NCI-H1436 treated with DMSO at 0.1 percent for 48 hours (cell line): Measurements from ENCODE around the gene RBFOX2.
"Not testable (repeated sequence)": the region's sequence is repeated elsewhere in the genome, so short reads cannot be mapped to it uniquely, and the experiment has no call there.

Source experiments
- DNase-seq: peaks from one replicate; lab custom pipeline; 2025; lab: John Stamatoyannopoulos, UW

The RBFOX2 gene

DNA sequence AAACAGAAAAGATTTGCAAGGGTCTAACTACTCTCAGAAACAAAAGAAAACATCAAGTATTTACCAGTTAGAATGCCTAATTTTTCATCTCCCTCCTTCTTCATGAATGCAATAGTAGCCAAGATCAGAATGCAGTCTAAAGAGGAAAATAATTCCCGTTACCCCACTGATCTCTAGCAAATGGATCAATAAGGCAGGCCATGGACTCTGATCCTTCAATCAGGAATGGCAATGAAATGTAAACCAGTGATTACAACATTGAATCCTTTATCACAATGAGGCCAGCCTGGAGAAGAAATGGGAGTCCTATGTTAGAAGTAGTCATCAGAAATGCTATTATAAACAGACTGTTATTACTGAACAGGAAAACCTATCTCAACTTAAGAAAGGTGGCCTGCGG lies 204.4 kb downstream of the RBFOX2 start:
- no peak for DNase-seq

GRCh38 chr22:35821654-35822053 lies 207.0 kb downstream of the RBFOX2 start:
- DNase-seq: no peak

DNA sequence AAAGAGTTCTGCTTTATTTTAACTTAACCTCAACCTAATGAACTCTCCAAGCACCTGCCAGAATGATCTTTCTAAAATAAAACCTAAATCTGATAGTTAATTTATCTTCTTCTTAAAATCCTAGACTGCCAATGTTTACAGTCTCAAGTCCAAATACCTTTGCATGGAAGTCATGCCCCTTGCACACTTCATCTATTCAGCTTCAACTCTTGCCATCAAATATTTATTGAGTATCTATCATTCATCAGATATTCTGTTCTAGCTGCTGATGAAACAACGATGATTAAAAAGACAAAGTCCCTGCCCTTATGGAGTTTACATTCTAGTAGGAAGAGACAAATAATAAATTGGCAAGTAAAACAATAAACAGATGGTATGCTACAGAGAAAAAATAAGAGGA lies 209.2 kb downstream of the RBFOX2 start:
- DNase-seq: no peak

- no peak for DNase-seq
Observed at GRCh38 chr22:35818897-35819296, 209.7 kb downstream of the RBFOX2 start.

DNA sequence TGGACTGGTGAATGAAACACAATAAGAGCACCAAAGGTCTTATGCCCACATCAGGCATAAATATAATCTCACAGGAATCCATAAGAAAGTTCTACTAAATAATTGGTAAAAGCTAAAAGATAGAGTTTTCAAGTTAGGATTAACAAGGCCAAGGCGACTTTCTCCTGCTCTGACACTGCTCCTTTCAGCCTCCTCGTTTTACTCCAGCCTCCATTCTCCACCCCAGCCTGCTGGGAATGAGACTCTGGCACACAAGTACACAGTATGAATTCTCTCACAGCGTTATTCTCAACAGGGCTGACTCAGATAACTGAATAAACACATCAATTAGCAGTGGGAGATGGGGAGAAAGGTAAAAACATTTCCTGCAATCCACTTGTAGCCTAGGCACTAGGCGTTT lies 216.0 kb downstream of the RBFOX2 start:
- no peak for DNase-seq

DNA sequence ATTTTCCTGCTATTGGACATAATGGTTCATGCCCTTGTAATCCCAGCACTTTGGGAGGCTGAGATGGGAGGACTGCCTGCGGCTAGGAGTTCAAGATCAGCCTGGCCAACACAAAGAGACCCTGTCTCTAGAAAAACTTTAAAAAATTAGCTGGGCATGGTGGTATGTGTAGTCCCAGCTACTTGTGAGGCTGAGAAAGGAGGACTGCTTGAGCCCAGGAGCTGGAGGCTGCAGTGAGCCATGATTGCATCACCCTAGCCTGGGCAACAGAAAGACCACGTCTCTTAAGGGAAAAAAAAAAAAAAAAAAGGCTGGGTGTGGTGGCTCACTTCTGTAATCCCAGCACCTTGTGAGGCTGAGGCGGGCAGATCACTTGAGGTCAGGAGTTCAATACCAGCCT lies 217.0 kb downstream of the RBFOX2 start:
- DNase-seq: no peak

DNA sequence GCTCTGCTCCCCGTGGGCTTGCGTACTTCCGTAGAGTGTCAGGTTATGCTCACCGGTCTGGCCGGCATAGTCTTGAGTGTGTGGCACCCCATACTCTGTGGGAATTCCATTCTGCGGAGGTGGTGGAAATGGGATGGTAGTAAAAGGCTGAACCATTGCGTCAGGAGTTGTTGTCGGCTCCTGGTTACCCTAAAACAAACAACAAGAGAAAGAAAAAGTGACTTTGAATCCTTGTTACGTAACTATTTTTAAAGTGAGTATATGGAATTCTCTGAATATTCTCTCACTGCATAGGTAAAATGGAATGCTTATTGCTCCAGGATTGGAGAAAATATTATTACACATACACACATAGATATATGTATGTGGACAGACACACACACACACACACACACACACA lies 218.8 kb downstream of the RBFOX2 start:
- DNase-seq: no peak

- no peak for DNase-seq
Observed at GRCh38 chr22:35808377-35808776, 220.2 kb downstream of the RBFOX2 start.

DNA sequence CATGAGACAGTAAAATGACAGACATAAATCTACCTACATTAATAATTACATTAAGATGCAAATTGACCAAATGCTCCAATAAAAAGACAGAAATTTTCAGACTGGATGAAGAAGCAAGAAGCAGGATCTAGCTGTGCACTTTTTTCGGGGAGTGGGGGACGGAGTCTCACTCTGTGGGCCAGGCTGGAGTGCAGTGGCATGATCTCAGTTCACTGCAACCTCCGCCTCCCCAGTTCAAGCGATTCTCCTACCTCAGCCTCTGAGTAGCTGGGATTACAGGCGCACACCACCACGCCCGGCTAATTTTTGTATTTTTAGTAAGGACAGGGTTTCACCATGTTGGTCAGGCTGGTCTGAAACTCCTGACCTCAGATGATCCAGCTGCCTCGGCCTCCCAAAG lies 222.0 kb downstream of the RBFOX2 start:
- not testable (repeated sequence) for DNase-seq

DNA sequence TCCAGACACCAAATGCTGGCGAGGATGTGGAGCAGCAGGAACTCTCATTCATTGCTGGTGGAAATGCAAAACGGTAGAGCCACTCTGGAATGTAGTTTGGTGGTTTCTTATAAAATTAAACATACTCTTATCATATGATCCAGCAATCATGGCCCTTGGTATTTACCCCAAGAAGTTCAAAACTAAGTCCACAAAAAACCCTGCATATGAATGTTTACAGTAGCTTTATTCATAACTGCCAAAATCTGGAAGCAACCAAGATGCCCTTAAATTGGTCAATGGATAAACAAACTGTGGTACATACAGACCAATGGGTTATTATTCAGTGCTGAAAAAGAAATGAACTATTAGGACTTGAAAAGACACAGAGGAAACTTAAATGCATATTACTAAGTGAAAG lies 223.2 kb downstream of the RBFOX2 start:
- DNase-seq: no peak

GRCh38 chr22:35804421-35804820 lies 224.2 kb downstream of the RBFOX2 start:
- no peak for DNase-seq

DNA sequence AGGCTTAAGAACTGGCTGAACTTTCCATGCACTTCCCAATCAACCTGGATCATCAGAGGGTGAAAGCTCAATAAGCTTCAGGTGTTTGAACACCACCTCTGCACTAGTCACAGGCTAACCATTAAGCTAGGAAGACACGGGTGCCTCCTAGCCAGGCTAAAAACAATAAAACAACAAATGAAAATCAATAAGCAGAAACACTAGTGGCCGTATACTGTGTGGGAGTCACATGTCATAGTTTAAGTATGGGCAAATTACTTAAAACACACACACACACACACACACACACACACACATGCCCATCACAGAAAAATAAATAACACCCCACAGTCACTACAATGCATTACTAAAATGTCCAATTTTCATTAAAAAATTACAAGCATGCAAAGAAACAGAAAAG lies 225.7 kb downstream of the RBFOX2 start:
- DNase-seq: no peak

- not testable (repeated sequence) for DNase-seq
Observed at GRCh38 chr22:35801301-35801700, 227.3 kb downstream of the RBFOX2 start.

GRCh38 chr22:35799150-35799549 lies 229.5 kb downstream of the RBFOX2 start:
- DNase-seq: no peak

GRCh38 chr22:35797411-35797810 lies 231.2 kb downstream of the RBFOX2 start:
- no peak for DNase-seq

GRCh38 chr22:35795476-35795875 lies 233.1 kb downstream of the RBFOX2 start:
- no peak for DNase-seq

GRCh38 chr22:35792506-35792905 lies 236.1 kb downstream of the RBFOX2 start:
- no peak for DNase-seq

DNA sequence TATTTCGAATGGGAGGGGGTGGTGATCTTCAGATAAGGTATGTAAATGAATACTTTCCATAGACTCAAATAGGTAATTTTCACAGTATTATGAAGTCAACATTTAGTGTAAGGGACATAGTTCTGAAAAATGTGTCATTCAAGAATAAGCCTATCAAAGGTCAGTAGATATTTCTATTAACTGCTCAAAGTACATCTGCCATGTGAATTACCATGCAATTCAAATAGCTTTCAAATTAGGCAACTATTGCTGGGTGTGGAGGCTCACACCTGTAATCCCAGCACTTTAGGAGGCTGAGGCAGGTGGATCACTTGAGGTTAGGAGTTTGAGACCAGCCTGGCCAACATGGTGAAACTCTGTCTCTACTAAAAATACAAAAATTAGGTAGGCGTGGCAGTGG lies 236.8 kb downstream of the RBFOX2 start:
- DNase-seq: not testable (repeated sequence)

DNA sequence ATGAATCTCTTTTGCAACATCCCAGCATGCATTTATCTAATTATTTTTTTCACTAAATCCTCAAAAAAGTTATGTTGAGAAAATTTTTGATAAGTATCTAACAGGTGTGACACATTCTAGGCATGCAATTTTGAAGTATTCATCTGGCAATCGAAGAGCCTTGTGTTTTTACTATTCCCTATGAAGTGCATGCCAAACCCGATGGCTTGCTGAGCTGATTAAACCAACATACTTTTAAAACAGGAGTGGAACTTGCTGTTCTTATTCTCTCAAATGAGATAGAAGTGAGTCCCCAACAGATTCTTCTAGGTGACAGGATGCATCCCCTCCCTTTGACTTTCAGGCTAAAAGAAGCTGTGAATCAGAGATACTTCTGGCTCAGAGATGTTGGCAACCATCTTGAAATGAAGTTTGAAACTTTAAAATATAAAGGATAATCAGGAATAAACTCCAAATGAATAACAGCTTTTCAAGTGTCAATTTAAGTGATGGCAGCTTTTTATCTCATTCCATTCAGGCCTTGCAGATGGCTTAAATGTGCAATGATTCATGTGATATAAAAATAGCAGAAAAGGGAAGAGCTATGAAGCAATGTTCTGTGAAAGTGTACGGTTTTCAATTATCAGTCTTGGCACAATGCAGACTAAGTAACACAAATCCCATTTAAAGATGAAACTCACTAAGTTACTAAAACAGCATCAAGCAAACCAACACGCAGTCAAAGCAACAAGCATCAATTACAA lies 243.3 kb downstream of the RBFOX2 start:
- DNase-seq: no peak

DNA sequence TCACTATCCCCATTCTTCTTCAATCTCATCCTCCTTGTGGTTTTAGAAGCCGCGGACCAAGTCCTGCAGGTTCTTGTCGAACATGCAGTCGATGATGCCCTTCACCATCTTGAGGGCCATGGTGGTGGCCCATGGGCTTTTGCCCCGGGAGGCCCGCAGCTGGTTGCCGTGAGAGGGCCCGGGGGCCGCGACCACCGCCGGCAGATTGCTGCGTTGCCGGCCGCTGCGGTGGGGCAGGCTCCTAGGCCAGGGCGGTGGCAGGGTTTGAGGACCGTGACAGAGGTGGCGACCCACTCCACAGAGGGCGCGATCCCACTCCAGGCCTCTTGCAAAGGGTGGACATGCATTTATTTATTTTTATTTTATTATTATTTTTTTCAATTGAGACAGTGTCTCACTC lies 244.0 kb downstream of the RBFOX2 start:
- no peak for DNase-seq

DNA sequence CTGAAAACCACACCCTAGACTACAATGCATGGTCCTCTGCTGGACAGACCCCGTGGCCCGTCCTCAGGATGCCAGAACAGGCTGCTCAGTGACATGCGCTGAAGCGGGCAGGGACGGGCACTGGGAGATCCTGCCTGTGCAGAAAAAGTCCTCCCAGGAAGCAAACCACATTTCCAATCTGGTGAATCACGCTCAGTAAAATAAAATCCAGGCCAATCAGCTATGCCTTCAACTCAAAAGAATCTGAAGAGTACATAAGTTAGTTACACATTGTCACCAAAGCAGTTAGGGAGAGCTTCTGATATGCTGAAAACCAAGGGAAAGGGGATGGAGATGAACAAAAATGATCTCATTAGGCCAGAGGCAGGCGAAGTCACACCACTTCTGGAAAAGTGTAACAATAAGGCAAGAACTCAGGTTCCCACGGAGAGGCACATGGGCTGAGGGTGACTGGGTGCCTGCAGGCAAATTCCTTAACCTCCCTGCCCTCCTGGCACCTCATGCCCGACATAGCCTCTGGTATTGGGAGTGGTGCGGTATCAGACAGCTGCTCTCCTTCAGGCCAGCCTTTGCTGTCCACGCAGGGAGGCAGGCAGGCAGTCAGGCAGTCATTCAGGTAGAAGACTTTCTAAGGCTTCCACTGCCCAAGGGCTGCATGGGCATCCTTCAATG lies 244.5 kb downstream of the RBFOX2 start:
- no peak for DNase-seq

DNA sequence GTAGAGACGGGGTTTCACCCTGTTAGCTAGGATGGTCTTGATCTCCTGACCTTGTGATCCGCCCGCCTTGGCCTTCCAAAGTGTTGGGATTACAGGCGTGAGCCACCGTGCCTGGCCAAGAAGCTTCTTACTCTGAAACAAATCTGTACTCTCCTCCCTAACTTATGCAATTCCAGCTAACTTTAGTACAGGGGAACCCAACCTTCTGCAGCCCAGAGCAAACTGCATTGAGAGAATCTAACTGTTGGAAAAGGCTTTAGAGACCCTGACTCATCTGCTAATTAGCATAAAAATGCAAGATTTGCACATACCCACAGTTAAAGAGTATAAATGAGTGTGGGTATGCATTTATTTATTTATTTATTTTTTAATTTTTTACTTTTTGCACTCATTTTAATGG lies 246.1 kb downstream of the RBFOX2 start:
- DNase-seq: no peak

DNA sequence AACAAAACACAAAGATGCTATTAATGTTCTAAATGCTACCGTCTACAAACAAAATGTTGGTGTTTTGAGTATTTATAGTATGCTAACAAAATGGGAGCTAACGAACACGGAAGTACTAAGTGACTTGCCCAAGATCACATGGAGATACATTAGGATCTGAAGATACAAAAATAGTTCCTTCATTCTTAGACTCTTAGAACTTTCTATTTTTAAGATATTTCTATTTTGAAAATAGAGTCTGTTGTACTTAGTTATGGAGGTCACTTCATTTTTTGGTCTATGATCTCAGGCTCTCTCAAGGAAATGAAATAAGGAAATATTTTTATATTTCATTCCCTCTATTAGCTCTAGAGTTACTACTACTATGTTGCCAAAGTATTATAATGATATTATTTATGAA lies 246.7 kb downstream of the RBFOX2 start:
- DNase-seq: no peak
